Spleen (tissue), 11 donors: Measurements from ENCODE around the gene ZC3H7B. TPM values are rescaled to one million over a fixed set of nuclear protein-coding genes. Genes with fewer than 3 reads are reported as not detected.
A peak's percentile ranks its signal among the peaks of the same experiment; 100 is the strongest.

ENCODE experiments used
- DNase-seq: peaks from one replicate; pipeline ENCODE4 v3.0.0-alpha.2; 2020
- H3K27ac ChIP-seq, 8 donors: fragments of 200-600 bp; sonication (generic) in 7 of 8; 1 replicate in 4 of 8; 2 replicates in 4 of 8; pipeline versions ENCODE4 v1.5.0 to v1.8.0; 2016 to 2021; ENCODE audit warnings: inconsistent platforms in 4 of 8, mild to moderate bottlenecking in 4 of 8, moderate library complexity in 1 of 8
- H3K27me3 ChIP-seq, 7 donors: fragments of 200-600 bp; sonication (generic) in 6 of 7; replicated peaks in 1 of 7; 1 replicate in 4 of 7; 2 replicates in 3 of 7; pipeline versions ENCODE4 v1.5.0 to v1.8.0; 2016 to 2021; ENCODE audit warnings: inconsistent platforms in 3 of 7, mild to moderate bottlenecking in 1 of 7
- H3K36me3 ChIP-seq, 6 donors: fragments of 200-600 bp; sonication (generic) in 5 of 6; 1 replicate in 4 of 6; 2 replicates in 2 of 6; pipeline versions ENCODE4 v1.5.0 to v1.8.0; 2016 to 2021; ENCODE audit warnings: inconsistent platforms in 2 of 6
- H3K4me1 ChIP-seq, 6 donors: fragments of 200-600 bp; sonication (generic) in 5 of 6; 1 replicate in 3 of 6; 2 replicates in 3 of 6; pipeline versions ENCODE4 v1.5.0 to v1.8.0; 2016 to 2021; ENCODE audit warnings: inconsistent platforms in 3 of 6
- H3K4me3 ChIP-seq, 8 donors: fragments of 200-600 bp; sonication (generic) in 7 of 8; 1 replicate in 4 of 8; 2 replicates in 4 of 8; pipeline versions ENCODE4 v1.5.0 to v1.8.0; 2016 to 2021; ENCODE audit warnings: inconsistent platforms in 4 of 8, mild to moderate bottlenecking in 4 of 8, moderate library complexity in 2 of 8
- H3K9me3 ChIP-seq, 8 donors: fragments of 200-600 bp; sonication (generic) in 7 of 8; 1 replicate in 4 of 8; 2 replicates in 4 of 8; pipeline versions ENCODE4 v1.5.0 to v1.8.0; 2016 to 2021; ENCODE audit warnings: inconsistent platforms in 4 of 8
- POLR2A ChIP-seq, 3 donors: fragments of 450-650 bp; IDR thresholded peaks; one replicate each; pipeline ENCODE4 v1.5.1; 2017; ENCODE audit warnings: antibody characterized with exemption in 3 of 3, mild to moderate bottlenecking in 1 of 3
- POLR2AphosphoS5 ChIP-seq, 3 donors: sonication (generic); formaldehyde crosslinking; IDR thresholded peaks; one replicate each; pipeline ENCODE4 v1.5.1; 2017; ENCODE audit warnings: antibody characterized with exemption in 3 of 3
- WGBS, 5 donors: extraction: QIAGEN DNeasy Blood & Tissue Kit in 3 of 5; methylation state at CpG; one replicate each; pipeline versions ENCODE4 v1.1.5 to v1.1.7; 2013 to 2018; 5-methylcytosine and 5-hydroxymethylcytosine counted together
- intact Hi-C: fragments of 100-400 bp; cut with DNase I; formaldehyde crosslinking; loops from one replicate; pipeline ENCODE4 v1.15.0; 2023; ENCODE audit warnings: low total_unique reads
- polyA plus RNA-seq, 3 donors: library from polyadenylated mRNA; stranded (reverse); fragments of 200-250 nt; gene quantifications; one replicate each; pipeline ENCODE4 v1.2.1, GENCODE V29; 2013
- total RNA-seq, 7 donors: library from RNA; depleted of rRNA in 3 of 7; stranded (reverse); fragments of >200 nt in 3 of 7; fragmentation: NEBNext Ultra II Directional in 4 of 7; extraction: Animal tissue kit (Norgen Biotek cat#: 25700) in 4 of 7; gene quantifications; one replicate each; pipeline versions ENCODE4 v1.1.0 to v1.2.1, GENCODE V29; 2016 to 2021
- TF ChIP-seq, protein P1 (sequence below), 11 experiments: fragments of 200-600 bp in 7 of 11; fragments of 450-650 bp in 4 of 11; sonication (generic) in 4 of 11; IDR thresholded peaks in 8 of 11; conservative IDR thresholded peaks in 3 of 11; 1 replicate in 7 of 11; 2 replicates in 4 of 11; pipeline versions ENCODE4 v1.4.0 to v1.8.0; 2016 to 2021; ENCODE audit warnings: antibody characterized with exemption in 11 of 11, inconsistent platforms in 4 of 11, mild to moderate bottlenecking in 1 of 11
- donor health status: healthy with polysubstance abuse.
- donor health status: DM: no; HTN: no; CAD: no; lungs with moderate emphysema.
- donor health status: DM: no; HTN: no; CAD: no.
- donor health status: Bipolar disorder and iron deficiency.
- donor health status: healthy.
- donor health status: DM: no; HTN: no; CAD: no.
- donor health status: DM: yes; HTN: yes; CAD: no.

ZC3H7B gene
- total and polyA plus RNA-seq, 10 donors = 10.5 to 59.1 (median 46.9) TPM

DNA sequence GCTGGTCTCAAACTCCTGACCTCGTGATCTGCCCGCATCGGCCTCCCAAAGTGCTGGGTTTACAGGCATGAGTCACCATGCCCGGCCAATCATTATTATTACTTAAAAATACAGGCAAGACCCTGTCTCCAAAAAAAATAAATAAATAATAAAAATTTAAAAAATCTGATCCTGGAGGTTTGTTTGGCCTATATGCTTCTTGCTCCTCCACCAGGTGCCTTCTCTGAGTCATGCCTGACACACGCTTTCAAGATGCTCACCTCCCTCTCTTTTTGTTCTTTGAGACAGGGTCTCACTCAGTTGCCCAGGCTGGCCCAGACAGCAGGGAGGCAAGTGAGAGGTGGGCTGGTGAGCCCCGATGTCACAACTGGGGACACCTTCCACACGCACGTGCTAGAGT is 13.5 kb downstream of the ZC3H7B start:
- Histone ChIP-seq H3K27me3 (no peaks in the 10 kb centered on the region), H3K4me1 (peaks cover 0 to 15% (median 9%) of the 10 kb centered on the region in 6 donors), H3K27ac (no peak overlapping the region), H3K4me3 (no peak overlapping the region), H3K9me3 (no peaks in the 10 kb centered on the region), H3K36me3 (peaks cover 0 to 28% (median 3%) of the 10 kb centered on the region in 6 donors)
- DNase-seq = no peak
- WGBS, 5 donors = 84 to 93% (median 90%) methylated on average over 8 of the region's 8 CpGs
- intact Hi-C loops = no loop called here
- TF ChIP-seq POLR2A (IDR thresholded peaks at IDR 0.05) (no peak), POLR2AphosphoS5 (IDR thresholded peaks at IDR 0.05) (no peak)
- TF ChIP-seq, protein P1, sequence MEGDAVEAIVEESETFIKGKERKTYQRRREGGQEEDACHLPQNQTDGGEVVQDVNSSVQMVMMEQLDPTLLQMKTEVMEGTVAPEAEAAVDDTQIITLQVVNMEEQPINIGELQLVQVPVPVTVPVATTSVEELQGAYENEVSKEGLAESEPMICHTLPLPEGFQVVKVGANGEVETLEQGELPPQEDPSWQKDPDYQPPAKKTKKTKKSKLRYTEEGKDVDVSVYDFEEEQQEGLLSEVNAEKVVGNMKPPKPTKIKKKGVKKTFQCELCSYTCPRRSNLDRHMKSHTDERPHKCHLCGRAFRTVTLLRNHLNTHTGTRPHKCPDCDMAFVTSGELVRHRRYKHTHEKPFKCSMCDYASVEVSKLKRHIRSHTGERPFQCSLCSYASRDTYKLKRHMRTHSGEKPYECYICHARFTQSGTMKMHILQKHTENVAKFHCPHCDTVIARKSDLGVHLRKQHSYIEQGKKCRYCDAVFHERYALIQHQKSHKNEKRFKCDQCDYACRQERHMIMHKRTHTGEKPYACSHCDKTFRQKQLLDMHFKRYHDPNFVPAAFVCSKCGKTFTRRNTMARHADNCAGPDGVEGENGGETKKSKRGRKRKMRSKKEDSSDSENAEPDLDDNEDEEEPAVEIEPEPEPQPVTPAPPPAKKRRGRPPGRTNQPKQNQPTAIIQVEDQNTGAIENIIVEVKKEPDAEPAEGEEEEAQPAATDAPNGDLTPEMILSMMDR (IDR thresholded peaks at IDR 0.05 in 8 of 11, conservative IDR thresholded peaks at IDR 0.05 in 3 of 11) = no peak

DNA sequence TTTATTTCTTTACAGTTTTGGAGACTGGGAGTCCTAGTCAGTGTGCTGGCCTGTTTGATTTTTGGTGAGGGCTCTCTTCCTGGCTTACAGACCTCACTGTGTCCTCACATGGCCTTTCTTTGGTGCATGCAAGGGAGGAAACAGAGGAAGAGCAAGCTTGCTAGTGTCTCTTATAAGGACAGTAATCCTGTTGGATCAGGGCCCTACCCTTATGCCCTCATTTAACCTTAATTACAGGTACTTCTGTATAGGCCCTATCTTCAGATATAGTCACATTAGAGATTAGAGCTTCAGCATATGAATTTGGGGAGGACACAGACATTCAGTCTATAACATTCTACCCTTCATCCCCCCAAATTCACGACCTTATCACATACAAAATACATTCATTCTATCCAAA is 14.3 kb downstream of the ZC3H7B start:
- peaks cover 0 to 15% (median 9%) of the 10 kb centered on the region in 6 donors for H3K4me1 ChIP-seq
- intact Hi-C loops = no loop called here
- H3K4me3 ChIP-seq = no peak overlapping the region
- H3K9me3 ChIP-seq = no peaks in the 10 kb centered on the region
- no peak for DNase-seq
- H3K36me3 ChIP-seq = peaks cover 0 to 30% (median 5%) of the 10 kb centered on the region in 6 donors
- no peak for TF ChIP-seq POLR2AphosphoS5 (IDR thresholded peaks at IDR 0.05)
- TF ChIP-seq, protein P1 (IDR thresholded peaks at IDR 0.05 in 8 of 11, conservative IDR thresholded peaks at IDR 0.05 in 3 of 11) = no peak
- TF ChIP-seq POLR2A (IDR thresholded peaks at IDR 0.05) = no peak
- H3K27me3 ChIP-seq = no peaks in the 10 kb centered on the region
- 69 to 87% (median 82%) methylated on average over 1 of the region's 1 CpG for WGBS, 5 donors
- H3K27ac ChIP-seq = no peak overlapping the region

DNA sequence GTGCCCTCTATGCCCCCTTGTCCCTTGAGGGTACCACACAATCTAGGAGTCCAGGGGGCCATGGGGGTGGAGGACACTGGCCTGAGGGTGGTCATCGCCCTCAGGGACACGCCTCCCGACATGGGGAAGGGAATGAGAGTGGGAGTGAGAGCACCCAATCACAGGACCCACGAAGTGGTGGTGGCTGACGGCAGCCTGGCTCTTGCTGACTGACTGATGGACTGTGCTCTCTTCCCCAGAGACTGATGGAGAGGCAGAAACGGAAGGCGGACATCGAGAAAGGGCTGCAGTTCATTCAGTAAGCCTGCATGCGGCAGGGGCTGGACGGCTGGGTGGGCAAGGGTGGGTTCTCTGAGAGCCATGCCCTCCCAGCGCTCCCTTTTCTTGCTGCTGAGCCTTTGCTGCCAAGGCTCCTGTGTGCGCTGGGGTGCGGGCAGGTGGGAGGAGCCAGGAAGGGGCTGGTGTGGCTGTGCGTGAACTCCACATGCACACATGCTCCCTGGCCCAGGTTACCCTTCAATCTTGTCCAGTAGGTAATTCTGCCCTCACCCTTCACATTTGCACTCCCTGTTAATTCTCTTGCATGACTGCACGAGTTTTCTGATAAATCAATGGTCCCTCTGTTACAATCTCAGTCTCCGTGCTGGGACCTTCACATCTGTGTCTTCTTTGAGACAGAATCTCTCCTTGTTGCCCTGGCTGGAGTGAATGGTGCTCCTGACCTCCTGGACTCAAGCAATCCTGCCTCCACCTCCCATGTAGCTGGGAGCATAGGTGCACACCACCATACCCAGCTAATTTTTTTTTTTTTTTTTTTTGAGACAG is 19.3 kb downstream of the ZC3H7B start:
- peaks cover 0 to 71% (median 37%) of the 10 kb centered on the region in 6 donors for H3K36me3 ChIP-seq
- TF ChIP-seq POLR2A (IDR thresholded peaks at IDR 0.05) (no peak), POLR2AphosphoS5 (IDR thresholded peaks at IDR 0.05) (peak in 1 of 3 donors; percentile 21)
- TF ChIP-seq, protein P1 (IDR thresholded peaks at IDR 0.05 in 8 of 11, conservative IDR thresholded peaks at IDR 0.05 in 3 of 11) = no peak
- no peaks in the 10 kb centered on the region for H3K9me3 ChIP-seq
- H3K4me1 ChIP-seq = peaks cover 0 to 14% (median 4%) of the 10 kb centered on the region in 6 donors
- no peaks in the 10 kb centered on the region for H3K27me3 ChIP-seq
- intact Hi-C loops = no loop called here
- 88 to 95% (median 94%) methylated on average over 9 to 16 of the region's 16 CpGs for WGBS, 5 donors
- no peak for DNase-seq
- no peak overlapping the region for H3K4me3 ChIP-seq
- H3K27ac ChIP-seq = no peak overlapping the region

DNA sequence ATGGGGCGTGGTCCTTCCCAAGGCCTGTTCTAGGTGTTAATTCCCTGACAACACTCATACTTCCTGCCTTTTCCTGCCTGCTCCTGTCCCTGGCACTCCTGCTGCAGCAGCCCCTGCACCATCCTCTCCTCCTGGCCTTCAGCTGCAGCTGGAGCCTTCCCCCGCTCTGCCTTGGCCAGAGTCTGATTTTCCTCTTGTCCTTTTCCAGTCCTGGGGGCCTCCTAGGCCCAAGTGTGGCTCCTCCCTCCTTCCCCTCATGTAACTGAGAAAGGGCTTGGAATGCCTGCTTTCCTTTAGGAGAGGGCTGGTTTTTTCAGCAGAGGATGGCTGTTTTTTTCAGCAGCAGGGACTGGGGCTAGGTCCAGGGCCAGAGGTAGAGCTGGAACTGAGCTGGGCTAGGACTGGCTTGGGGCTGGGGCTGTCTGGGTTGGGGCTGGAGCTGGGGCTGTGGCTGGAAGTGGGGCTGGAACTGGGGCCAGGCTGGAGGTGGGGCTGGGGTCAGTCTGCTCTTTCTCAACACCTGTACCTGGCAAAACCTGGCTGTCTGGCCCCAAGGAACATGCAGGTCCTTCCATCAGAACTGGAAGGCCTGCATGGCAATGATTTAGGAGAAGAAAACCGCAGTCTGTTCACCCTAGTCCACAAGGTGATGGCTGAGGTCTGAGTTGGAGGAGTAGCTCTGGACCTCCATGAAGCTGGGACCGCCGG is 23.6 kb downstream of the ZC3H7B start:
- peaks cover 0 to 29% (median 8%) of the 10 kb centered on the region in 6 donors for H3K4me1 ChIP-seq
- intact Hi-C loops = no loop called here
- DNase-seq = no peak
- H3K4me3 ChIP-seq = no peak overlapping the region
- H3K27me3 ChIP-seq = no peaks in the 10 kb centered on the region
- no peaks in the 10 kb centered on the region for H3K9me3 ChIP-seq
- TF ChIP-seq POLR2A (IDR thresholded peaks at IDR 0.05) = no peak
- TF ChIP-seq POLR2AphosphoS5 (IDR thresholded peaks at IDR 0.05) = no peak
- TF ChIP-seq, protein P1 (IDR thresholded peaks at IDR 0.05 in 8 of 11, conservative IDR thresholded peaks at IDR 0.05 in 3 of 11) = no peak
- WGBS, 5 donors = 84 to 98% (median 91%) methylated on average over 5 of the region's 5 CpGs
- H3K36me3 ChIP-seq = peaks cover 0 to 99% (median 73%) of the 10 kb centered on the region in 6 donors
- H3K27ac ChIP-seq = peak overlapping the region in 1 of 8 donors; percentile 13
